ENCODE measurements around the gene SPOCK2. TPM values are rescaled to one million over a fixed set of nuclear protein-coding genes. Genes with fewer than 3 reads are reported as not detected.
"Not testable (repeated sequence)": the region's sequence is repeated elsewhere in the genome, so short reads cannot be mapped to it uniquely, and the experiment has no call there.

The SPOCK2 gene
- 1 to 10 TPM; 3.6 to 7.8 (median 5.2) TPM for polyA plus RNA-seq

- no peak within 1 kb of the TSS for H3K27ac ChIP-seq (ENCODE audit: low read depth, low read length)
- 5 to 16% (median 7%) methylated on average over 62 to 65 of the region's 65 CpGs for WGBS, 3 donors
Observed at GRCh38 chr10:72087969-72088888, at the start of gene SPOCK2. Gene SPOCK2, minus strand, starts transcription at chr10:72088551. Its CDS starts 223 bp downstream, at chr10:72088328.

- H3K27ac ChIP-seq (ENCODE audit: low read depth, low read length): no peak overlapping the region
- 95 to 98% (median 97%) methylated on average over 7 of the region's 7 CpGs for WGBS, 3 donors
Observed at GRCh38 chr10:72137583-72137982, 49.2 kb upstream of the SPOCK2 start.

GRCh38 chr10:72136225-72136624, 47.9 kb upstream of the SPOCK2 start:
- not testable (repeated sequence) for H3K27ac ChIP-seq (ENCODE audit: low read depth, low read length)
- WGBS, 3 donors: 96 to 98% (median 97%) methylated on average over 10 of the region's 10 CpGs

DNA sequence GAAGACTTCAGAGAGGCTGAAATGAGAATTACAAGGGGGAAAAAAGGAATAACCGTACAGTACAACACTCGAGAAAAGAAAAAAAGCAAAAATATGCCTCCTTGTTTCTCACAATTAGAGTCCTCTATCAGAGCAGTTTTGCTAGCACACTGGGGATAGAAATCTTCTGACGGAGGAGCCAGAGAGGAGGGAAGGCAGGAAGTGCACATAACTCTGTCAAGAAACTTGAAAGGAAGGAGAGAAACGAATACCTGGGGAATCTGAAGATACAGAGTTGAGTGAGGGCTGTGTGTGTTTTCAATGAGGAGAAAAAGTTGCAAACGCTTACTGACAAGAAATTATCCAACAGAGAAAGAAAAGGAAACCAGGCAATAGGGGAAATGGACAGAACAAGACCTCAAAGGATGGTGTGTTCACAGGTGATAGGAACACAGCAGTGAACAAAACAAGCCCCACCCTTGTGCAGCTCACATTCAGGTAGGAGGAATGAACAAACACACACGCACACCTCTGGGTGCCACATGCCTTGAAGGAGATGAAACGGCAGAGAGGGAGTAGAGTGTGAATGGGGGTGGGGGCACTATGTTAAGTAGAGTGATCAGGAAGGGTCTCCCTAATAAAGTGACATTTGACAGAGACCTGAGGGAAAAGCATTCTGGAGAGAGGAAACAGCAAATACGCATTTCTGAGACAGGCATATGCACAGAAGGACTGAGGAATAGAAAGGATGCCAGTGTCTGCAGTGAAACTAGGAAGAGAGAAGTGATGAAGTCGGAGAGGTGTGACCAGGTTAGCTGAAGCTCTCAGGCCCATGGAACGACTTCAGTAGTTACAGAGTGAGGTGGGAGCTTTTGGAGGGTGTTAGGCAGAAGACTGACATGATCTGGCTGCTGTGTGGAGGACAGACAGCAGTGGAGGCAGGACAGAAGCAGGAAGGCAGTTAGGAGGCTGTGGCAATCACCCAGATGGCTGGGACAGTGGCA, 46.7 kb upstream of the SPOCK2 start:
- 71 to 80% (median 73%) methylated on average over 10 of the region's 10 CpGs for WGBS, 3 donors
- no peak overlapping the region for H3K27ac ChIP-seq (ENCODE audit: low read depth, low read length)

- no peak overlapping the region for H3K27ac ChIP-seq (ENCODE audit: low read depth, low read length)
Observed at GRCh38 chr10:72133517-72133916, 45.2 kb upstream of the SPOCK2 start.

DNA sequence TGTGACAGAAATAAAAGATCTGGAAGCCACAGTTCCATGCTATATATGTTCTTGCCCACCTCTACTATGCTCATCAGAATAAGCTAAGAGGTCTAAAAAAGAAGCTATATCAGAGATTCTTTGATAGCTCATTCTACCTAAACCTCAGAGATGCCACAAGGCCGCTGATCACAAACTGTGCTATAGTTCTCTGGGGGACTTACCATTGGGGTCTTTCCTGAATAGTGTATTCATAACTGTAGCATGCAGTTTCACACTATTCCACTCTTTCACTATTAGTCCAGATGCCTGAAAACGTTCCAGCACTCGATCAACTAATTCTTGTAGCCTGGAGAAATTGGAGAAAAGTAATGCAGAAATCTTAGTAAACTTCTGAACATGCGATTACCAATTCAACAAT, 44.5 kb upstream of the SPOCK2 start:
- WGBS, 3 donors: 88 to 94% (median 91%) methylated on average over 4 of the region's 4 CpGs
- H3K27ac ChIP-seq (ENCODE audit: low read depth, low read length): no peak overlapping the region

DNA sequence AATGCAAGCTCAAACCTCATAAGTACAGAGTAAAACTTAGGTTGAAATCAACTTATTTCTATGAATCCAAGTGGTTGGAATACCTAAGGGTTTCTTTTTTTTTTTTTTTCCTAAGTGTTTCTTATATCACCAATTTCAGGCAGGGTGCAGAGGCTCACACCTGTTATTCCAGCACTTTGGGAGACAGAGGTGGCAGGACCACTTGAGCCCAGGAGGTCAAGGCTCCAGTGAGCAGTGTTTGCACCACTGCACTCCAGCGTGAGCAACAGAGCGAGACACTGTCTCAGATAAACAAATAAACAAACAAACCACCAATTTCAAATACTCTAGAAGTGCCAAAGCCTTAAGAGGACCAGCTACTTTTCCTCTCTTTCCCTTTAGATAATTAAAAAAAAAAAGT, 39.2 kb upstream of the SPOCK2 start:
- 96 to 98% (median 96%) methylated on average over 2 of the region's 2 CpGs for WGBS, 3 donors

DNA sequence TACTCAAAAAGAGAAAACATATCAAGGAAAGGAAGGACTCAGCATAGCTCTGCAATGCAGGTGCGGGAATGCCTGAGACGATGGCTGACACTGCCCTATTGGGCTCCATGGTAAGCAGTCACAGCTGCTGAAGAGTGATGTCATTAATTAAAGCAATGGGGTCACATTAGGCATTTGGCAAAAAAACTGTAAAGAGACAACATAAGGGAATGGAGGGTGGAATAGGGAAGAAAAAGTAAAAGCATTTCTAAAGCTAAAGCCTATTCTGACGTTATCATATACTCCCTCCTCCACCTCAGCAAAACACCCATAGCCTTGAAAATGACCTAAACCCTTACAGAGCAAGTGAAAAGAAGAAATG, 38.5 kb upstream of the SPOCK2 start:
- H3K27ac ChIP-seq (ENCODE audit: low read depth, low read length): no peak overlapping the region
- WGBS, 3 donors: 97 to 99% (median 99%) methylated on average over 3 of the region's 3 CpGs

More for the DNA sequence above, 39.2 kb upstream of the SPOCK2 start:
- H3K27ac ChIP-seq (ENCODE audit: low read depth, low read length): no peak overlapping the region

GRCh38 chr10:72126184-72126871, 38.0 kb upstream of the SPOCK2 start:
- H3K27ac ChIP-seq (ENCODE audit: low read depth, low read length): no peak overlapping the region
- WGBS, 3 donors: 90 to 97% (median 95%) methylated on average over 3 of the region's 3 CpGs

- WGBS, 3 donors: 62 to 82% (median 75%) methylated on average over 1 of the region's 1 CpG
- no peak overlapping the region for H3K27ac ChIP-seq (ENCODE audit: low read depth, low read length)
Observed at GRCh38 chr10:72124989-72125388, 36.6 kb upstream of the SPOCK2 start.

DNA sequence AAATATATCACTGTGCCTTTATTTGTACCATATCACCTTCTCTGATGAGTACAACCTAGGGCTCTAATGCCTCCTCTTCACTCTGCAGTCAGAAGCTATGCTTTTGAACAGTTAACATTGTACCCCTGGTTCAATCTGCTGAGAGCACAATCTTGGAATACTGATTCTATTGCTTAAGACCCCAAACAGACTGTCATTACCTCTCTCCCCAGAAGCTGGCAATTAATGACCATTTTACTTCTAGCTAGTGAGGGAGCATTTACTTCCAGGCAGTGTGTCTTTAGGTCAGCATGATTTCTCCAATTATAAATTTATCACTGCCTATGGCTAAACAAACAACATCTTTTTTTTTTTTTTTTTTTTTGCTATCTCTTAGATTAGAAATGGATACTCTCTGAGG, 36.0 kb upstream of the SPOCK2 start:
- H3K27ac ChIP-seq (ENCODE audit: low read depth, low read length): no peak overlapping the region

GRCh38 chr10:72123616-72124015, 35.3 kb upstream of the SPOCK2 start:
- H3K27ac ChIP-seq (ENCODE audit: low read depth, low read length): no peak overlapping the region
- whole genome bisulfite sequencing, 3 donors: 83 to 85% (median 84%) methylated on average over 4 of the region's 4 CpGs

GRCh38 chr10:72122221-72122620, 33.9 kb upstream of the SPOCK2 start:
- 94 to 96% (median 95%) methylated on average over 4 of the region's 4 CpGs for WGBS, 3 donors

GRCh38 chr10:72121389-72121788, 33.0 kb upstream of the SPOCK2 start:
- 97 to 100% (median 98%) methylated on average over 1 of the region's 1 CpG for WGBS, 3 donors
- H3K27ac ChIP-seq (ENCODE audit: low read depth, low read length): no peak overlapping the region

More at GRCh38 chr10:72122221-72122620, 33.9 kb upstream of the SPOCK2 start:
- no peak overlapping the region for H3K27ac ChIP-seq (ENCODE audit: low read depth, low read length)

GRCh38 chr10:72116372-72116771, 28.0 kb upstream of the SPOCK2 start:
- no peak overlapping the region for H3K27ac ChIP-seq (ENCODE audit: low read depth, low read length)
- 96 to 97% (median 97%) methylated on average over 2 of the region's 2 CpGs for WGBS, 3 donors

DNA sequence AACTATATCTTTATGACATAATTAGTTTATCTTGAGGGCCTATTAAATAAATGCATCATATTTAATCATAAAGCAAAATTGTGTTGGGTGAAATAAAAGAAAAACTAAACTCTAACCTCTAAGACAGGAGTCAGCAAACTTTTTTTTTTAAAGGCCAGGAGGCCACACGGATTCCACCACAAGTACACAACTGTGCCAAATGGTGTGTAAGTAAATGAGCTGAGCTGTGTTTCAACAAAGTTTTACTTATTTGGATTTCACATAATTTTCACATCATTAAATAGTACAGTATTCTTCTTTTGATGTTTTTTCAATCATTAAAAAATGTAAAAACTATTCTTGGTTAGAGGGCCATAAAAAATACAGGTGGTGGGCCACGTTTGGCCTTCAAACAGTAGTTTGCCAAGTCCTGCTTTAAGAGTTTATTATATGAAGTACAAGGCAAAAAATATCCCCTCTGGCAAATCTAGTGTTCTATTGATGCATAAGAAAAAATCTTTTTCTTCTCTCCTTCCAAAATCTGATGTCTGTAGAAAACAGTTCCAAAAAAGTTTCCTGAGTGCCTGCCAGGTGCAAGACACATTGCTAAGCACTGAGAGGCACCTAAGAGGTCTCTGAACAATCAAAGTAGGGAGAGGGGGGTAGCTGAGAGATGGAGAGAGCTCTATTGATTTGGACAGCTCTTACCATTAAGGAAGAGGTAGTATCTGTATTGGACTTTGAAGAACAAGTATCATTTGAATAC, 26.5 kb upstream of the SPOCK2 start:
- H3K27ac ChIP-seq (ENCODE audit: low read depth, low read length): no peak overlapping the region
- 69 to 84% (median 79%) methylated on average over 2 of the region's 2 CpGs for WGBS, 3 donors

GRCh38 chr10:72110673-72111401, 22.5 kb upstream of the SPOCK2 start:
- no peak overlapping the region for H3K27ac ChIP-seq (ENCODE audit: low read depth, low read length)
- WGBS, 3 donors: 93 to 95% (median 94%) methylated on average over 10 to 11 of the region's 11 CpGs
